Keratinocyte (primary cell): Measurements from ENCODE around the gene NKX2-2. TPM values are rescaled to one million over a fixed set of nuclear protein-coding genes. Genes with fewer than 3 reads are reported as not detected.

Experiments used
- DNase-seq: peaks from one replicate; pipeline ENCODE4 v3.0.0-alpha.2; 2011; ENCODE audit warnings: low read depth, missing footprints, low spot score
- FAIRE-seq: peaks from 2 replicates; lab custom pipeline; 2011; peaks lifted over from hg19 to GRCh38; lab: Jason Lieb, UNC
- H2AFZ ChIP-seq: 2 replicates; pipeline ENCODE4 v1.6.0; 2012; ENCODE audit warnings: low read length, control low read depth, inconsistent platforms; ENCODE audit not compliant: control insufficient read depth
- H3K27ac ChIP-seq: 2 replicates; pipeline ENCODE4 v1.5.1; 2011; ENCODE audit warnings: low read length; ENCODE audit not compliant: control insufficient read depth, insufficient read depth
- H3K27me3 ChIP-seq: 3 replicates; pipeline ENCODE4 v1.6.0; 2011; ENCODE audit warnings: low read length; ENCODE audit not compliant: control insufficient read depth, insufficient read depth; ENCODE audit errors: extremely low read depth
- H3K36me3 ChIP-seq, 2 experiments: 2 replicates in 1 of 2; 3 replicates in 1 of 2; pipeline ENCODE4 v1.5.1; 2011; ENCODE audit warnings: low read length in 2 of 2, mild to moderate bottlenecking in 1 of 2; ENCODE audit not compliant: control insufficient read depth in 2 of 2, insufficient read depth in 2 of 2; ENCODE audit errors: extremely low read depth in 1 of 2
- H3K4me1 ChIP-seq: 3 replicates; pipeline ENCODE4 v1.5.1; 2011; ENCODE audit warnings: low read length; ENCODE audit not compliant: control insufficient read depth, insufficient read depth; ENCODE audit errors: extremely low read depth
- H3K4me2 ChIP-seq: 3 replicates; pipeline ENCODE4 v1.6.0; 2011; ENCODE audit warnings: low read depth, low read length; ENCODE audit not compliant: control insufficient read depth, insufficient read depth; ENCODE audit errors: extremely low read depth
- H3K4me3 ChIP-seq, 3 experiments: fragments of 200-600 bp in 1 of 3; sonication (generic) in 1 of 3; 2 replicates in 2 of 3; 3 replicates in 1 of 3; pipeline ENCODE4 v1.5.1; 2011 to 2016; ENCODE audit warnings: low read length in 3 of 3, mild to moderate bottlenecking in 3 of 3, control low read depth in 2 of 3, inconsistent platforms in 1 of 3, low read depth in 1 of 3, mixed read lengths in 1 of 3, mixed run types in 1 of 3, moderate library complexity in 1 of 3; ENCODE audit not compliant: control insufficient read depth in 2 of 3, insufficient read depth in 2 of 3; ENCODE audit errors: extremely low read depth in 1 of 3
- H3K79me2 ChIP-seq: 2 replicates; pipeline ENCODE4 v1.6.0; 2012; ENCODE audit warnings: low read length; ENCODE audit not compliant: control insufficient read depth, insufficient read depth
- H3K9ac ChIP-seq: 3 replicates; pipeline ENCODE4 v1.6.0; 2011; ENCODE audit warnings: low read length; ENCODE audit not compliant: control insufficient read depth, insufficient read depth; ENCODE audit errors: extremely low read depth
- H3K9me1 ChIP-seq: 3 replicates; pipeline ENCODE4 v1.6.0; 2011; ENCODE audit warnings: low read length; ENCODE audit not compliant: control insufficient read depth, insufficient read depth; ENCODE audit errors: extremely low read depth
- H3K9me3 ChIP-seq: 2 replicates; pipeline ENCODE4 v1.5.1; 2012; ENCODE audit warnings: low read depth, low read length; ENCODE audit not compliant: control insufficient read depth
- H4K20me1 ChIP-seq: 3 replicates; pipeline ENCODE4 v1.6.0; 2011; ENCODE audit warnings: low read length; ENCODE audit not compliant: control insufficient read depth, insufficient read depth; ENCODE audit errors: extremely low read depth
- CTCF ChIP-seq, 3 experiments: IDR thresholded peaks in 1 of 3; conservative IDR thresholded peaks in 1 of 3; optimal IDR thresholded peaks in 1 of 3; 2 replicates in 2 of 3; 3 replicates in 1 of 3; pipeline versions ENCODE3 to v1.5.1; 2011; ENCODE audit warnings: low read length in 3 of 3, mild to moderate bottlenecking in 3 of 3, moderate library complexity in 2 of 3, control low read depth in 1 of 3, inconsistent platforms in 1 of 3; ENCODE audit not compliant: insufficient read depth in 2 of 3; ENCODE audit errors: extremely low read depth in 1 of 3
- EZH2 ChIP-seq: IDR thresholded peaks from one replicate; pipeline ENCODE4 v1.6.1; 2012; ENCODE audit warnings: inconsistent platforms, mild to moderate bottlenecking, low read length, moderate library complexity
- dilution Hi-C: fragments of 300-500 bp; cut with MboI; formaldehyde crosslinking; loops from one replicate; pipeline ENCODE4 v1.7.0; 2020; ENCODE audit warnings: low sequenced_read_pairs; ENCODE audit not compliant: extremely low pct_ligation_motif_present
- polyA plus RNA-seq, 5 experiments: library from polyadenylated mRNA; depleted of rRNA in 3 of 5; stranded (reverse) in 3 of 5; stranded (forward) in 1 of 5; unstranded in 1 of 5; fragments of >200 nt; gene quantifications; 1 replicate in 1 of 5; 2 replicates in 3 of 5; 3 replicates in 1 of 5; pipeline versions ENCODE4 v1.2.1 to v1.2.3, GENCODE V29; 2011 to 2012; ENCODE audit warnings: missing spikeins in 2 of 5, low read depth in 1 of 5, low replicate concordance in 1 of 5

NKX2-2 gene
- polyA plus RNA-seq, 1 donor (not counting 4 experiments of a cell fraction or from before 2014, with no cell fraction given), result not detected

- Histone ChIP-seq H3K79me2 (no peaks in the 10 kb centered on the region), H3K36me3 (no peaks in the 10 kb centered on the region), H4K20me1 (no peaks in the 10 kb centered on the region), H3K4me1 (no peaks in the 10 kb centered on the region), H2AFZ (no peak overlapping the region), H3K27ac (no peak overlapping the region), H3K9me3 (no peaks in the 10 kb centered on the region), H3K9ac (no peak overlapping the region), H3K9me1 (no peaks in the 10 kb centered on the region), H3K27me3 (no peaks in the 10 kb centered on the region), H3K4me2 (no peak overlapping the region), H3K4me3 (no peak overlapping the region)
- dilution Hi-C loops, result no loop called here
- FAIRE-seq, result no peak
- TF ChIP-seq EZH2 (no peak), CTCF (optimal IDR thresholded peaks at IDR 0.05 in 1 of 3, IDR thresholded peaks at IDR 0.05 in 1 of 3, conservative IDR thresholded peaks at IDR 0.05 in 1 of 3; ENCODE audit: extremely low read depth in 1 of 3, insufficient read depth in 2 of 3, low read length in 3 of 3) (no peak)
- no peak for DNase-seq
Observed at GRCh38 chr20:21556398-21556797, 42.5 kb upstream of the NKX2-2 start.

GRCh38 chr20:21555470-21556120 lies 41.7 kb upstream of the NKX2-2 start:
- Histone ChIP-seq H3K27me3 (no peaks in the 10 kb centered on the region), H3K4me2 (no peak overlapping the region), H3K9ac (no peak overlapping the region), H4K20me1 (no peaks in the 10 kb centered on the region), H2AFZ (no peak overlapping the region), H3K36me3 (no peaks in the 10 kb centered on the region), H3K4me3 (no peak overlapping the region), H3K4me1 (no peaks in the 10 kb centered on the region), H3K27ac (no peak overlapping the region), H3K79me2 (no peaks in the 10 kb centered on the region), H3K9me1 (no peaks in the 10 kb centered on the region), H3K9me3 (no peaks in the 10 kb centered on the region)
- DNase-seq (no peak), FAIRE-seq (no peak)
- dilution Hi-C loops, result no loop called here
- no peak for TF ChIP-seq CTCF (optimal IDR thresholded peaks at IDR 0.05 in 1 of 3, IDR thresholded peaks at IDR 0.05 in 1 of 3, conservative IDR thresholded peaks at IDR 0.05 in 1 of 3; ENCODE audit: extremely low read depth in 1 of 3, insufficient read depth in 2 of 3, low read length in 3 of 3)
- no peak for TF ChIP-seq EZH2
